ENCODE measurements around the gene PDZD7.

PDZD7 gene

DNA sequence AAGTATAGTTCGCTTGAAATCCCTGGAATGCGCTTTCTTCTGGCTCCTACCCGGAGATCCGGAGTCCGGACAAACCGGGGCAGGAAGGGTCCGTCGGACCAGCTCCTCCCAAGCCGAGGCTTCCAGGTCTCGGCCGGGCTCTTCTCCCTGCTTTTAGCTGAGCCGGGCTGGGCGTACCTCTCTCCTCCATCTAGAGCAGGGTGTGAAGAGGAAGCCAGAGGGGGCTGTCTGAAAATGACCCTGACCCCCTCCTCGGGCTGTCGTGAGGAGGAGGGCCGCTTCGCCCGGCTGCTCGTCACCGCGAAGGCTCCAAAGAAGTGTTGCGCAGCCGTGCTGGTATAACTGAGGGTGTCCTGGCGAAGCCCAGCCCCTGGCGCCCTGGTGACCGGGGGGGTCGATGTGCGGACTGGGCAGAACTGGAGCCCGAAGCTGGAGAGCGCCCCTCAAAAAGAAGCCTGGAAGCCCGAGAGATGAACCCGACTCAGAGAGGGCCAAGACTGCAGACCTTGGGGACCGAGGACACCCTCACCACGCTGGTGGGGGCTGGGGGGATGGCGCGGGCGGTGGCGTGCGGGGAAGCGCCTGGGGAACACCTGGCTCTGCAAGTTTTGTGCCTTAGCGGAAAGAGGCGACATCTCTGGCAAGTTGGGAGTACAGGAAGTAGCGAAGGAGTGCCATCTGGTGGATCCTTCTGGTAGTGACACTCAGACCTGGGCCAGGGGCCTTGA lies 36.6 kb upstream of the PDZD7 start (continued):
- TF ChIP-seq ZNF292 (tag by site-specific recombination; IDR thresholded peaks at IDR 0.05; ENCODE audit: borderline replicate concordance, low read depth) = no peak
- TF ChIP-seq SP2 (tag by site-specific recombination; IDR thresholded peaks at IDR 0.05) = no peak; the same call in 1 of the 2 replicates
- peak; percentile 25; the same call in 1 of the 2 replicates for TF ChIP-seq ZNF629 (tag by site-specific recombination; IDR thresholded peaks at IDR 0.05)
- TF ChIP-seq, protein P1, sequence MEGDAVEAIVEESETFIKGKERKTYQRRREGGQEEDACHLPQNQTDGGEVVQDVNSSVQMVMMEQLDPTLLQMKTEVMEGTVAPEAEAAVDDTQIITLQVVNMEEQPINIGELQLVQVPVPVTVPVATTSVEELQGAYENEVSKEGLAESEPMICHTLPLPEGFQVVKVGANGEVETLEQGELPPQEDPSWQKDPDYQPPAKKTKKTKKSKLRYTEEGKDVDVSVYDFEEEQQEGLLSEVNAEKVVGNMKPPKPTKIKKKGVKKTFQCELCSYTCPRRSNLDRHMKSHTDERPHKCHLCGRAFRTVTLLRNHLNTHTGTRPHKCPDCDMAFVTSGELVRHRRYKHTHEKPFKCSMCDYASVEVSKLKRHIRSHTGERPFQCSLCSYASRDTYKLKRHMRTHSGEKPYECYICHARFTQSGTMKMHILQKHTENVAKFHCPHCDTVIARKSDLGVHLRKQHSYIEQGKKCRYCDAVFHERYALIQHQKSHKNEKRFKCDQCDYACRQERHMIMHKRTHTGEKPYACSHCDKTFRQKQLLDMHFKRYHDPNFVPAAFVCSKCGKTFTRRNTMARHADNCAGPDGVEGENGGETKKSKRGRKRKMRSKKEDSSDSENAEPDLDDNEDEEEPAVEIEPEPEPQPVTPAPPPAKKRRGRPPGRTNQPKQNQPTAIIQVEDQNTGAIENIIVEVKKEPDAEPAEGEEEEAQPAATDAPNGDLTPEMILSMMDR (tag by site-specific recombination; IDR thresholded peaks at IDR 0.05) = peak; percentile 91
- TF ChIP-seq ZXDB (tag by site-specific recombination; IDR thresholded peaks at IDR 0.05) = peak; percentile 91
- TF ChIP-seq ZNF830 (tag by site-specific recombination; IDR thresholded peaks at IDR 0.05; ENCODE audit: low read depth) = no peak
- TF ChIP-seq, protein P2, sequence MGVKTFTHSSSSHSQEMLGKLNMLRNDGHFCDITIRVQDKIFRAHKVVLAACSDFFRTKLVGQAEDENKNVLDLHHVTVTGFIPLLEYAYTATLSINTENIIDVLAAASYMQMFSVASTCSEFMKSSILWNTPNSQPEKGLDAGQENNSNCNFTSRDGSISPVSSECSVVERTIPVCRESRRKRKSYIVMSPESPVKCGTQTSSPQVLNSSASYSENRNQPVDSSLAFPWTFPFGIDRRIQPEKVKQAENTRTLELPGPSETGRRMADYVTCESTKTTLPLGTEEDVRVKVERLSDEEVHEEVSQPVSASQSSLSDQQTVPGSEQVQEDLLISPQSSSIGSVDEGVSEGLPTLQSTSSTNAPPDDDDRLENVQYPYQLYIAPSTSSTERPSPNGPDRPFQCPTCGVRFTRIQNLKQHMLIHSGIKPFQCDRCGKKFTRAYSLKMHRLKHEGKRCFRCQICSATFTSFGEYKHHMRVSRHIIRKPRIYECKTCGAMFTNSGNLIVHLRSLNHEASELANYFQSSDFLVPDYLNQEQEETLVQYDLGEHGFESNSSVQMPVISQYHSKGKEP (tag by site-specific recombination; IDR thresholded peaks at IDR 0.05) = no peak
- TF ChIP-seq KLF10 (tag by site-specific recombination; IDR thresholded peaks at IDR 0.05) = no peak
- TF ChIP-seq, protein P3, sequence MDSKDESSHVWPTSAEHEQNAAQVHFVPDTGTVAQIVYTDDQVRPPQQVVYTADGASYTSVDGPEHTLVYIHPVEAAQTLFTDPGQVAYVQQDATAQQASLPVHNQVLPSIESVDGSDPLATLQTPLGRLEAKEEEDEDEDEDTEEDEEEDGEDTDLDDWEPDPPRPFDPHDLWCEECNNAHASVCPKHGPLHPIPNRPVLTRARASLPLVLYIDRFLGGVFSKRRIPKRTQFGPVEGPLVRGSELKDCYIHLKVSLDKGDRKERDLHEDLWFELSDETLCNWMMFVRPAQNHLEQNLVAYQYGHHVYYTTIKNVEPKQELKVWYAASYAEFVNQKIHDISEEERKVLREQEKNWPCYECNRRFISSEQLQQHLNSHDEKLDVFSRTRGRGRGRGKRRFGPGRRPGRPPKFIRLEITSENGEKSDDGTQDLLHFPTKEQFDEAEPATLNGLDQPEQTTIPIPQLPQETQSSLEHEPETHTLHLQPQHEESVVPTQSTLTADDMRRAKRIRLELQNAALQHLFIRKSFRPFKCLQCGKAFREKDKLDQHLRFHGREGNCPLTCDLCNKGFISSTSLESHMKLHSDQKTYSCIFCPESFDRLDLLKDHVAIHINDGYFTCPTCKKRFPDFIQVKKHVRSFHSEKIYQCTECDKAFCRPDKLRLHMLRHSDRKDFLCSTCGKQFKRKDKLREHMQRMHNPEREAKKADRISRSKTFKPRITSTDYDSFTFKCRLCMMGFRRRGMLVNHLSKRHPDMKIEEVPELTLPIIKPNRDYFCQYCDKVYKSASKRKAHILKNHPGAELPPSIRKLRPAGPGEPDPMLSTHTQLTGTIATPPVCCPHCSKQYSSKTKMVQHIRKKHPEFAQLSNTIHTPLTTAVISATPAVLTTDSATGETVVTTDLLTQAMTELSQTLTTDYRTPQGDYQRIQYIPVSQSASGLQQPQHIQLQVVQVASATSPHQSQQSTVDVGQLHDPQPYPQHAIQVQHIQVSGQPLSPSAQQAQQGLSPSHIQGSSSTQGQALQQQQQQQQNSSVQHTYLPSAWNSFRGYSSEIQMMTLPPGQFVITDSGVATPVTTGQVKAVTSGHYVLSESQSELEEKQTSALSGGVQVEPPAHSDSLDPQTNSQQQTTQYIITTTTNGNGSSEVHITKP (tag by site-specific recombination; IDR thresholded peaks at IDR 0.05) = no peak
- TF ChIP-seq ZNF16 (tag by site-specific recombination; IDR thresholded peaks at IDR 0.05; ENCODE audit: low read depth) = no peak
- peak; percentile 36; the same call in 1 of the 2 replicates for TF ChIP-seq ZNF768 (tag by site-specific recombination; IDR thresholded peaks at IDR 0.05)
- TF ChIP-seq KLF9 (tag by site-specific recombination; IDR thresholded peaks at IDR 0.05; ENCODE audit: low read depth) = no peak
- no peak for TF ChIP-seq PRDM1 (tag by site-specific recombination; IDR thresholded peaks at IDR 0.05)
- no peak for TF ChIP-seq ZNF670 (tag by site-specific recombination; IDR thresholded peaks at IDR 0.05; ENCODE audit: low read depth)
- no peak for TF ChIP-seq ZNF221 (tag by site-specific recombination; IDR thresholded peaks at IDR 0.05; ENCODE audit: borderline replicate concordance)
- TF ChIP-seq, protein P4, sequence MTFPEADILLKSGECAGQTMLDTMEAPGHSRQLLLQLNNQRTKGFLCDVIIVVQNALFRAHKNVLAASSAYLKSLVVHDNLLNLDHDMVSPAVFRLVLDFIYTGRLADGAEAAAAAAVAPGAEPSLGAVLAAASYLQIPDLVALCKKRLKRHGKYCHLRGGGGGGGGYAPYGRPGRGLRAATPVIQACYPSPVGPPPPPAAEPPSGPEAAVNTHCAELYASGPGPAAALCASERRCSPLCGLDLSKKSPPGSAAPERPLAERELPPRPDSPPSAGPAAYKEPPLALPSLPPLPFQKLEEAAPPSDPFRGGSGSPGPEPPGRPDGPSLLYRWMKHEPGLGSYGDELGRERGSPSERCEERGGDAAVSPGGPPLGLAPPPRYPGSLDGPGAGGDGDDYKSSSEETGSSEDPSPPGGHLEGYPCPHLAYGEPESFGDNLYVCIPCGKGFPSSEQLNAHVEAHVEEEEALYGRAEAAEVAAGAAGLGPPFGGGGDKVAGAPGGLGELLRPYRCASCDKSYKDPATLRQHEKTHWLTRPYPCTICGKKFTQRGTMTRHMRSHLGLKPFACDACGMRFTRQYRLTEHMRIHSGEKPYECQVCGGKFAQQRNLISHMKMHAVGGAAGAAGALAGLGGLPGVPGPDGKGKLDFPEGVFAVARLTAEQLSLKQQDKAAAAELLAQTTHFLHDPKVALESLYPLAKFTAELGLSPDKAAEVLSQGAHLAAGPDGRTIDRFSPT (tag by site-specific recombination; IDR thresholded peaks at IDR 0.05) = no peak
- no peak for TF ChIP-seq ZNF274 (IDR thresholded peaks at IDR 0.05; ENCODE audit: low read length)
- TF ChIP-seq ZNF274 (tag by site-specific recombination; IDR thresholded peaks at IDR 0.05; ENCODE audit: borderline replicate concordance) = no peak
- TF ChIP-seq ZSCAN16 (tag by site-specific recombination; IDR thresholded peaks at IDR 0.05) = no peak
- TF ChIP-seq, protein P5, sequence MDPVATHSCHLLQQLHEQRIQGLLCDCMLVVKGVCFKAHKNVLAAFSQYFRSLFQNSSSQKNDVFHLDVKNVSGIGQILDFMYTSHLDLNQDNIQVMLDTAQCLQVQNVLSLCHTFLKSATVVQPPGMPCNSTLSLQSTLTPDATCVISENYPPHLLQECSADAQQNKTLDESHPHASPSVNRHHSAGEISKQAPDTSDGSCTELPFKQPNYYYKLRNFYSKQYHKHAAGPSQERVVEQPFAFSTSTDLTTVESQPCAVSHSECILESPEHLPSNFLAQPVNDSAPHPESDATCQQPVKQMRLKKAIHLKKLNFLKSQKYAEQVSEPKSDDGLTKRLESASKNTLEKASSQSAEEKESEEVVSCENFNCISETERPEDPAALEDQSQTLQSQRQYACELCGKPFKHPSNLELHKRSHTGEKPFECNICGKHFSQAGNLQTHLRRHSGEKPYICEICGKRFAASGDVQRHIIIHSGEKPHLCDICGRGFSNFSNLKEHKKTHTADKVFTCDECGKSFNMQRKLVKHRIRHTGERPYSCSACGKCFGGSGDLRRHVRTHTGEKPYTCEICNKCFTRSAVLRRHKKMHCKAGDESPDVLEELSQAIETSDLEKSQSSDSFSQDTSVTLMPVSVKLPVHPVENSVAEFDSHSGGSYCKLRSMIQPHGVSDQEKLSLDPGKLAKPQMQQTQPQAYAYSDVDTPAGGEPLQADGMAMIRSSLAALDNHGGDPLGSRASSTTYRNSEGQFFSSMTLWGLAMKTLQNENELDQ (tag by site-specific recombination; IDR thresholded peaks at IDR 0.05; ENCODE audit: low read depth) = no peak
- TF ChIP-seq ZNF473 (tag by site-specific recombination; IDR thresholded peaks at IDR 0.05) = no peak
- TF ChIP-seq TRIM28 (IDR thresholded peaks at IDR 0.05; ENCODE audit: borderline replicate concordance, low read length) = peak; percentile 30; the same call in 1 of the 2 replicates
- TF ChIP-seq ZNF266 (tag by site-specific recombination; IDR thresholded peaks at IDR 0.05; ENCODE audit: low read depth) = no peak
- TF ChIP-seq, protein P6, sequence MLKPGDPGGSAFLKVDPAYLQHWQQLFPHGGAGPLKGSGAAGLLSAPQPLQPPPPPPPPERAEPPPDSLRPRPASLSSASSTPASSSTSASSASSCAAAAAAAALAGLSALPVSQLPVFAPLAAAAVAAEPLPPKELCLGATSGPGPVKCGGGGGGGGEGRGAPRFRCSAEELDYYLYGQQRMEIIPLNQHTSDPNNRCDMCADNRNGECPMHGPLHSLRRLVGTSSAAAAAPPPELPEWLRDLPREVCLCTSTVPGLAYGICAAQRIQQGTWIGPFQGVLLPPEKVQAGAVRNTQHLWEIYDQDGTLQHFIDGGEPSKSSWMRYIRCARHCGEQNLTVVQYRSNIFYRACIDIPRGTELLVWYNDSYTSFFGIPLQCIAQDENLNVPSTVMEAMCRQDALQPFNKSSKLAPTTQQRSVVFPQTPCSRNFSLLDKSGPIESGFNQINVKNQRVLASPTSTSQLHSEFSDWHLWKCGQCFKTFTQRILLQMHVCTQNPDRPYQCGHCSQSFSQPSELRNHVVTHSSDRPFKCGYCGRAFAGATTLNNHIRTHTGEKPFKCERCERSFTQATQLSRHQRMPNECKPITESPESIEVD (tag by site-specific recombination; IDR thresholded peaks at IDR 0.05) = no peak
- no peak for TF ChIP-seq ZBTB21 (tag by site-specific recombination; IDR thresholded peaks at IDR 0.05)
- no peak for TF ChIP-seq ZNF624 (tag by site-specific recombination; IDR thresholded peaks at IDR 0.05)
